ENCODE measurements around the gene CYP27B1. TPM values are rescaled to one million over a fixed set of nuclear protein-coding genes. Genes with fewer than 3 reads are reported as not detected.

The CYP27B1 gene
- total RNA-seq, 4 donors from 2014 or later = 0.27 to 0.57 (median 0.31) TPM; not detected in 1

DNA sequence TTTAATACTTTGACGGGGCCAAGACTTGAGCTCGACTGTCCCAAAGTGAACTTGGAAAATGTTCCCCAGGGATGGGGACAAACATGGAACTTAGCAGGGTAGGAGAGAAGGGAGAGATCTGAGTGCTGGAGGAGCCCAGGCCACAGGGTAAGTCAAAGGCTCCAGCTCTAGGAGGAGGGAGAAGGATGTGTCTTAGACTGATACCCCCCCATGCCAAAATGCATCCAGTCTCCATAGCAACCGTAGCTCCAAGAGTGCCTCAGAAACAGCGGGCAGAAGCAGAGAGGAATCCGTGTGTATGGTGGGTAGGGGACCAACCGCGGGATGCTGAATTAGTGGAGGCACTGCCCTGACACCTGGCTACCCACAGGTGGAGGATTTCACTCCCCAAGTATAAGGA, 27.5 kb downstream of the CYP27B1 start:
- no peak for ATAC-seq
- Histone ChIP-seq H3K27me3 (peaks cover 77% of the 10 kb centered on the region), H3K4me3 (peak overlapping the region in 1 of 2 donors; percentile 50), H3K36me3 (no peaks in the 10 kb centered on the region), H3K27ac (no peak overlapping the region), H3K4me1 (peaks cover 4 to 45% (median 31%) of the 10 kb centered on the region in 3 donors), H3K9me3 (no peaks in the 10 kb centered on the region)
- 0 to 16% methylated on average over 1 to 7 of the region's 7 CpGs for WGBS, 2 donors (ENCODE audit: low coverage in 1 of 2)
- no peak for TF ChIP-seq POLR2A (IDR thresholded peaks at IDR 0.05)
- TF ChIP-seq, protein P1, sequence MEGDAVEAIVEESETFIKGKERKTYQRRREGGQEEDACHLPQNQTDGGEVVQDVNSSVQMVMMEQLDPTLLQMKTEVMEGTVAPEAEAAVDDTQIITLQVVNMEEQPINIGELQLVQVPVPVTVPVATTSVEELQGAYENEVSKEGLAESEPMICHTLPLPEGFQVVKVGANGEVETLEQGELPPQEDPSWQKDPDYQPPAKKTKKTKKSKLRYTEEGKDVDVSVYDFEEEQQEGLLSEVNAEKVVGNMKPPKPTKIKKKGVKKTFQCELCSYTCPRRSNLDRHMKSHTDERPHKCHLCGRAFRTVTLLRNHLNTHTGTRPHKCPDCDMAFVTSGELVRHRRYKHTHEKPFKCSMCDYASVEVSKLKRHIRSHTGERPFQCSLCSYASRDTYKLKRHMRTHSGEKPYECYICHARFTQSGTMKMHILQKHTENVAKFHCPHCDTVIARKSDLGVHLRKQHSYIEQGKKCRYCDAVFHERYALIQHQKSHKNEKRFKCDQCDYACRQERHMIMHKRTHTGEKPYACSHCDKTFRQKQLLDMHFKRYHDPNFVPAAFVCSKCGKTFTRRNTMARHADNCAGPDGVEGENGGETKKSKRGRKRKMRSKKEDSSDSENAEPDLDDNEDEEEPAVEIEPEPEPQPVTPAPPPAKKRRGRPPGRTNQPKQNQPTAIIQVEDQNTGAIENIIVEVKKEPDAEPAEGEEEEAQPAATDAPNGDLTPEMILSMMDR (IDR thresholded peaks at IDR 0.05) = no peak
- TF ChIP-seq EP300 (IDR thresholded peaks at IDR 0.05) = no peak
- TF ChIP-seq POLR2AphosphoS5 (IDR thresholded peaks at IDR 0.05) = no peak

DNA sequence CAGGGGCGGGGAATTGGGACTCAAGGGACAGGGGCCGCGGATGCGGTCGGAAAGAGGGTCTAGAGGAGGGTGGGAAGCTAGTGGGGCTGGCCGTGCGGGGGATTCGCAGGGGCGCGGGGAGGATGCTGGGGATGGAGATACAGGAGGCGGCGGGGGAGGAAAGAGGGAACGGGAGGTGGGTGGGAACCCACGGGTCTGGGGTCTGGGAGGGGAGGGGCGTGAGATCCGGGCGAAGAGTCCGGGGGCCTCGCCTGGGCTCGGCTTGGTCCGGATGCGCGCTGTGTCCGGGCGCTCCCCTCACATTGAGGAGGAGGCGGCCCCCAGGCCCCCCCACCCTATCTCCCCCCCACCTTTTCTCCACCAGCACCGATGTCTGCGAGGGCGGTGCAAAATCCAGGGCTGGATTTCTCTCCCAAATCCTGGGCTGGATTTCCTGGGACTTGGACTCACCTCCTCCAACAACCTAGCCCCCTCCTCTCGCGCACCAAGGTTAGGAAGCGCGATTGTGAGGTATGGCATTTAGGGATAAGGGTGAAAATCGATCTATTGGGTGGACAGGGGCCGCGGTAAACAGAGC, 28.1 kb downstream of the CYP27B1 start, which contains the start of gene AGAP2:
AGAP2 (minus strand) TSS at position 82 of the 577 bp plus-strand sequence. CDS start 496 bp downstream, outside the sequence.
- Histone ChIP-seq H3K36me3 (no peaks in the 10 kb centered on the region), H3K27me3 (peaks cover 83% of the 10 kb centered on the region), H3K4me1 (peaks cover 4 to 39% (median 31%) of the 10 kb centered on the region in 3 donors), H3K27ac (peak within 1 kb of the TSS in 1 of 4 donors; percentile 38), H3K4me3 (peak within 1 kb of the TSS; percentile 3 to 50), H3K9me3 (no peaks in the 10 kb centered on the region)
- ATAC-seq = no peak
- no peak for TF ChIP-seq POLR2A (IDR thresholded peaks at IDR 0.05)
- no peak for TF ChIP-seq POLR2AphosphoS5 (IDR thresholded peaks at IDR 0.05)
- TF ChIP-seq, protein P1 (IDR thresholded peaks at IDR 0.05) = no peak
- no peak for TF ChIP-seq EP300 (IDR thresholded peaks at IDR 0.05)
- 0 to 4% methylated on average over 4 to 21 of the region's 36 CpGs for WGBS, 2 donors (ENCODE audit: low coverage in 1 of 2)

DNA sequence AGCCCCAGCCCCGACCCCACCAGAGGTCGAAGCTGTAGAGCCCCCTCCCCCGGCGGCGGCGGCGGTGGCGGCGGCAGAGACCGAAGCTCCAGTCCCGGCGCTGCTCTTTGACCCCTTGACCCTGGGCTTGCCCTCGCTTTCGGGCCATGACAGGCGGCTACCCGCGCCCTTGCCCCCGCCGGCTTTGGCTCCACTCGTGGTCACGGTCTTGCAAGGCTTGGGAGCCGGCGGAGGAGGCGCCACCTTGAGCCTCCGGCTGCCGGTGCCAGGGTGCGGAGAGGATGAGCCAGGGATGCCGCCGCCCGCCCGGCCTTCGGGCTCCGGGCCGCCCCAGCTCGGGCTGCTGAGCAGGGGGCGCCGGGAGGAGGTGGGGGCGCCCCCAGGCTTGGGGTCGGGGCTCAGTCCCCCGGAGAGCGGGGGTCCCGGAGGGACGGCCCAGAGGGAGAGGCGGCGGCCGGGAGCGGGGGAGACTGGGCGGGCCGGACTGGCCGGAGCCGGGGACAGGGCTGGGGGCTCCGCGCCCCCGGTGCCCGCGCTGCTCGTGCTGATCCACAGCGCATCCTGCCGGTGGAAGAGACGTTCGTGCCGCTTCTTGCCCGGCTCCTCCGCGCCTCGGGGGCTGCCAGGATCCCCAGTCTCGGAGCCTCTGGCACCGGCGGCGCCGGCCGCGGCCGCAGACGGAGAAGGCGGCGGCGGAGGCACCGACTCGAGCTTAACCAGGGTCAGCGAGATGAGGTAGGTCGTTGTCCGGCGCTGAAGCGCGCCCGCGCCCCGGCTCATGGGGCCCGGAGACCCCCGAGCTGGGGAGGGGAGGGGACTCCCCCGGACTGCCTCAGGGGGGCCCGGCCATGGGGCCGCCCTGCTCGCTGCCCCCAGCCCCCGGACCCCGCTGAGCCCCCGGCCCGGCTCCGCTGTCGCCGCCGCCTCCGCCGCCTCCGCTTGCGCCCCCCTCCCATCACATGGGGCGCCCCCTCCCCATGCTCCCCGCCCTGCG, 29.1 kb downstream of the CYP27B1 start:
- Histone ChIP-seq H3K4me3 (peak overlapping the region; percentile 3 to 50), H3K27ac (peak overlapping the region in 1 of 4 donors; percentile 38), H3K27me3 (peaks cover 92% of the 10 kb centered on the region), H3K4me1 (peaks cover 4 to 39% (median 31%) of the 10 kb centered on the region in 3 donors), H3K36me3 (no peaks in the 10 kb centered on the region), H3K9me3 (no peaks in the 10 kb centered on the region)
- TF ChIP-seq, protein P1 (IDR thresholded peaks at IDR 0.05) = peak in 2 of 4 experiments; percentile 26 to 35
- no peak for TF ChIP-seq EP300 (IDR thresholded peaks at IDR 0.05)
- ATAC-seq = peak; percentile 10
- WGBS, 2 donors (ENCODE audit: low coverage in 1 of 2) = 0% methylated on average over 2 of the region's 110 CpGs; no CpG with 5 or more reads in 1 of the 2 donors

DNA sequence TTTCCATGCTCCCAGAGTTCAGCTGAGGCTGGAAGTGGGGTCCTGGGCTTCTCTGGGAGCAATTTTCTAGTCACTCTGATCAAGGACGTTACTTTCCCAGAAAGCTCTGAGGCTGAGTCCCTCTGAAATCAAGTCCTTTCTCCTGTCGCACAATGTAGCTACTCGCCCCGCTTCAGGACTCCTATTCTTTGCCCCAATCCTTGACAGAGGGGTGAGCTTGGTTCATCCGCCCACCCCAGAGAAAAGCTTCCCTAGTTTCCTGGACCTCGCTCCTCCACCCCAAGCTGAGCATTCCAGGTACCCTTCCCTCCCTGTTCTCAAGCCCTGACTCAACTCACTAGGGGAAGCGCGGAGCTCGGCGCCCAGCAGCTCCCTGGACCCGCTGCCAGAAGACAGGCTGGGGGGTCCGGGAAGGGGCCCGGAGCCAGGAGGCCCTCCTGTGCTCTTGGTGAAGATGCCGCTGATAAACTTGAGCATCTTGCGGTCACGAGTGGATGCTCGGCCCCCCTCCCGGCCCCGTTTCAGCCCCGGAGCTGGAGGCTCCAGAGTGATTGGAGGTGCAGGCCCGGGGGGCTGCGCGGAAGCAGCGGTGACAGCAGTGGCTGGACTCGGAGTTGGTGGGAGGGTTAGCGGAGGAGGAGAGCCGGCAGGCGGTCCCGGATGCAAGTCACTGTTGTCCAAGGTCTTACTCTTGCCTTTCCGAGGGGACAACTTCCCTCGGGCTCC, 30.0 kb downstream of the CYP27B1 start:
- H3K36me3 ChIP-seq = no peaks in the 10 kb centered on the region
- H3K9me3 ChIP-seq = no peaks in the 10 kb centered on the region
- peaks cover 98% of the 10 kb centered on the region for H3K27me3 ChIP-seq
- H3K4me1 ChIP-seq = peaks cover 4 to 39% (median 31%) of the 10 kb centered on the region in 3 donors
- peak overlapping the region in 1 of 2 donors; percentile 50 for H3K4me3 ChIP-seq
- H3K27ac ChIP-seq = peak overlapping the region in 1 of 4 donors; percentile 38
- no peak for ATAC-seq
- 0 to 60% methylated on average over 2 to 4 of the region's 31 CpGs for WGBS, 2 donors (ENCODE audit: low coverage in 1 of 2)
- TF ChIP-seq POLR2AphosphoS5 (IDR thresholded peaks at IDR 0.05) (no peak), POLR2A (IDR thresholded peaks at IDR 0.05) (no peak), EP300 (IDR thresholded peaks at IDR 0.05) (no peak)
- TF ChIP-seq, protein P1 (IDR thresholded peaks at IDR 0.05) = no peak

Measured in gastroesophageal sphincter (tissue), 4 donors.